Measurements from ENCODE around the gene P2RX5.

- TF ChIP-seq CTCF (IDR thresholded peaks at IDR 0.05): no peak
- no peak for TF ChIP-seq POLR2A (IDR thresholded peaks at IDR 0.05)
Observed at GRCh38 chr17:3681057-3681456, 14.9 kb downstream of the P2RX5 start.

All from heart left ventricle (tissue), 13 donors.